NK-92 treated with Interleukin-12 subunit alpha and Interleukin-12 subunit beta, amount 100 ng/mL, for 24 hours (cell line): Measurements from ENCODE around the gene EID2B.

ENCODE experiments used
- DNase-seq: peaks from one replicate; lab custom pipeline; 2025; lab: John Stamatoyannopoulos, UW

Gene EID2B

GRCh38 chr19:39531834-39532232 is 819 bp downstream of the EID2B start:
- DNase-seq, result no peak

GRCh38 chr19:39525205-39525604 is 7.4 kb downstream of the EID2B start:
- no peak for DNase-seq

GRCh38 chr19:39524495-39524894 is 8.2 kb downstream of the EID2B start:
- no peak for DNase-seq

- DNase-seq, result no peak
Observed at GRCh38 chr19:39520541-39521484, 11.8 kb downstream of the EID2B start.

GRCh38 chr19:39518975-39519374 is 13.7 kb downstream of the EID2B start:
- DNase-seq, result no peak

GRCh38 chr19:39518458-39518857 is 14.2 kb downstream of the EID2B start:
- no peak for DNase-seq

- DNase-seq, result no peak
Observed at GRCh38 chr19:39517432-39517831, 15.2 kb downstream of the EID2B start.

- no peak for DNase-seq
Observed at GRCh38 chr19:39516270-39516669, 16.4 kb downstream of the EID2B start.

GRCh38 chr19:39515551-39516191 is 17.0 kb downstream of the EID2B start:
- DNase-seq, result no peak

GRCh38 chr19:39514840-39515550 is 17.7 kb downstream of the EID2B start, which contains the start of gene SELENOV:
TSS of gene SELENOV (plus strand) at chr19:39515139. CDS start at chr19:39515213, 74 bp downstream.
- DNase-seq, result no peak

GRCh38 chr19:39512988-39513387 is 19.7 kb downstream of the EID2B start:
- DNase-seq, result no peak

GRCh38 chr19:39509233-39509632 is 23.4 kb downstream of the EID2B start:
- no peak for DNase-seq

- no peak for DNase-seq
Observed at GRCh38 chr19:39508629-39509028, 24.0 kb downstream of the EID2B start.

GRCh38 chr19:39507715-39508364 is 24.8 kb downstream of the EID2B start:
- no peak for DNase-seq

GRCh38 chr19:39506944-39507714 is 25.5 kb downstream of the EID2B start:
- no peak for DNase-seq

GRCh38 chr19:39506598-39506943 is 26.1 kb downstream of the EID2B start:
- no peak for DNase-seq

- peak; percentile 29 for DNase-seq
Observed at GRCh38 chr19:39502640-39503417, 29.8 kb downstream of the EID2B start.

GRCh38 chr19:39501340-39501739 is 31.3 kb downstream of the EID2B start:
- DNase-seq, result no peak

- DNase-seq, result no peak
Observed at GRCh38 chr19:39500543-39500942, 32.1 kb downstream of the EID2B start.

- DNase-seq, result no peak
Observed at GRCh38 chr19:39499932-39500331, 32.7 kb downstream of the EID2B start.
